Upper lobe of left lung (tissue), 6 donors: ENCODE measurements around the gene CRTC1. TPM values are rescaled to one million over a fixed set of nuclear protein-coding genes. Genes with fewer than 3 reads are reported as not detected.

Experiments
- ATAC-seq, 2 donors: fragments of 200-7000 bp; cut with Tn5 transposase; one replicate each; pipeline ENCODE4 v1.9.1; 2022; ENCODE audit warnings: mild to moderate bottlenecking in 2 of 2, moderate library complexity in 2 of 2; ENCODE audit not compliant: low FRiP score in 2 of 2
- DNase-seq, 2 donors: peaks; one replicate each; pipeline ENCODE4 v3.0.0-alpha.2; 2019 to 2020
- H3K27ac ChIP-seq, 4 donors: fragments of 200-600 bp; sonication (generic); one replicate each; pipeline ENCODE4 v1.5.1; 2016 to 2019
- H3K27me3 ChIP-seq, 4 donors: fragments of 200-600 bp; sonication (generic); one replicate each; pipeline ENCODE4 v1.5.1; 2017 to 2019
- H3K36me3 ChIP-seq, 4 donors: fragments of 200-600 bp; sonication (generic); one replicate each; pipeline ENCODE4 v1.5.1; 2016 to 2019
- H3K4me1 ChIP-seq, 4 donors: fragments of 200-600 bp; sonication (generic); one replicate each; pipeline ENCODE4 v1.5.1; 2018 to 2019
- H3K4me3 ChIP-seq, 4 donors: fragments of 200-600 bp; sonication (generic); one replicate each; pipeline ENCODE4 v1.5.1; 2017 to 2019; ENCODE audit warnings: mild to moderate bottlenecking in 2 of 4, moderate library complexity in 1 of 4
- H3K9me3 ChIP-seq, 4 donors: fragments of 200-600 bp; sonication (generic); one replicate each; pipeline ENCODE4 v1.5.1; 2018 to 2019
- CTCF ChIP-seq, 6 experiments: fragments of 450-650 bp in 4 of 6; fragments of 200-600 bp in 2 of 6; sonication (generic) in 2 of 6; IDR thresholded peaks; one replicate each; pipeline ENCODE4 v1.5.1; 2016 to 2019; ENCODE audit warnings: antibody characterized with exemption in 6 of 6
- EP300 ChIP-seq, 4 donors: sonication (generic); formaldehyde crosslinking; IDR thresholded peaks; one replicate each; pipeline ENCODE4 v1.5.1; 2017; ENCODE audit warnings: antibody characterized with exemption in 4 of 4, control low read depth in 2 of 4
- POLR2A ChIP-seq, 4 donors: fragments of 450-650 bp; IDR thresholded peaks; one replicate each; pipeline ENCODE4 v1.5.1; 2016 to 2017; ENCODE audit warnings: antibody characterized with exemption in 4 of 4, mild to moderate bottlenecking in 2 of 4
- POLR2AphosphoS5 ChIP-seq, 2 donors: sonication (generic); formaldehyde crosslinking; IDR thresholded peaks; one replicate each; pipeline ENCODE4 v1.5.1; 2017; ENCODE audit warnings: antibody characterized with exemption in 2 of 2
- WGBS, 2 donors: methylation state at CpG; one replicate each; pipeline ENCODE4 v1.1.5; 2017 to 2018; 5-methylcytosine and 5-hydroxymethylcytosine counted together
- total RNA-seq, 6 donors: library from RNA; depleted of rRNA in 4 of 6; stranded (reverse); fragments of >200 nt in 4 of 6; gene quantifications; one replicate each; pipeline versions ENCODE4 v1.1.0 to v1.2.1, GENCODE V29; 2016 to 2021
- donor health status: DM: no; HTN: no; CAD: no; lungs with moderate emphysema.
- donor health status: DM: no; HTN: yes; CAD: no; lungs with severe emphysema.

The CRTC1 gene
- total RNA-seq, 6 donors from 2014 or later: 5.9 to 27.2 (median 15.6) TPM

GRCh38 chr19:18737954-18738351 is 54.5 kb downstream of the CRTC1 start:
- no peak for TF ChIP-seq EP300 (IDR thresholded peaks at IDR 0.05)
- no peak for TF ChIP-seq POLR2AphosphoS5 (IDR thresholded peaks at IDR 0.05)
- no peak for TF ChIP-seq POLR2A (IDR thresholded peaks at IDR 0.05)
- TF ChIP-seq CTCF (IDR thresholded peaks at IDR 0.05): no peak
- H3K4me1 ChIP-seq: peaks cover 14 to 31% (median 28%) of the 10 kb centered on the region in 4 donors
- no peak overlapping the region for H3K27ac ChIP-seq
- H3K4me3 ChIP-seq: no peak overlapping the region
- no peak for ATAC-seq
- DNase-seq: peak in 1 of 2 donors; percentile 42
- no peaks in the 10 kb centered on the region for H3K27me3 ChIP-seq
- no peaks in the 10 kb centered on the region for H3K9me3 ChIP-seq
- H3K36me3 ChIP-seq: no peaks in the 10 kb centered on the region
- WGBS, 2 donors: 69 to 71% methylated on average over 1 of the region's 1 CpG

GRCh38 chr19:18738961-18739690 is 55.6 kb downstream of the CRTC1 start:
- TF ChIP-seq POLR2AphosphoS5 (IDR thresholded peaks at IDR 0.05): no peak
- no peak for TF ChIP-seq CTCF (IDR thresholded peaks at IDR 0.05)
- no peak for TF ChIP-seq EP300 (IDR thresholded peaks at IDR 0.05)
- TF ChIP-seq POLR2A (IDR thresholded peaks at IDR 0.05): no peak
- no peaks in the 10 kb centered on the region for H3K36me3 ChIP-seq
- H3K9me3 ChIP-seq: no peaks in the 10 kb centered on the region
- H3K27me3 ChIP-seq: no peaks in the 10 kb centered on the region
- DNase-seq: no peak
- no peak overlapping the region for H3K4me3 ChIP-seq
- WGBS, 2 donors: 95 to 98% methylated on average over 9 to 19 of the region's 20 CpGs
- H3K27ac ChIP-seq: no peak overlapping the region
- peaks cover 14 to 38% (median 33%) of the 10 kb centered on the region in 4 donors for H3K4me1 ChIP-seq
- ATAC-seq: no peak

- no peaks in the 10 kb centered on the region for H3K36me3 ChIP-seq
- H3K4me1 ChIP-seq: peaks cover 14 to 38% (median 33%) of the 10 kb centered on the region in 4 donors
- DNase-seq: peak; percentile 84 to 91
- WGBS, 2 donors: 45 to 51% methylated on average over 5 to 16 of the region's 27 CpGs
- TF ChIP-seq EP300 (IDR thresholded peaks at IDR 0.05) (peak in 1 of 4 donors; percentile 39), POLR2A (IDR thresholded peaks at IDR 0.05) (no peak), CTCF (IDR thresholded peaks at IDR 0.05) (peak in 2 of 6 experiments; percentile 8 to 24), POLR2AphosphoS5 (IDR thresholded peaks at IDR 0.05) (peak in 1 of 2 donors; percentile 19)
- peak; percentile 30 to 86 for ATAC-seq
- H3K27me3 ChIP-seq: no peaks in the 10 kb centered on the region
- H3K4me3 ChIP-seq: no peak overlapping the region
- no peaks in the 10 kb centered on the region for H3K9me3 ChIP-seq
- H3K27ac ChIP-seq: peak overlapping the region; percentile 39 to 73 (median 62)
These were observed 57.9 kb downstream of the CRTC1 start for GRCh38 chr19:18741124-18742121.

GRCh38 chr19:18742324-18742723 is 58.8 kb downstream of the CRTC1 start:
- no peak for ATAC-seq
- peak overlapping the region in 3 of 4 donors; percentile 58 to 73 (median 66) for H3K27ac ChIP-seq
- peaks cover 14 to 38% (median 33%) of the 10 kb centered on the region in 4 donors for H3K4me1 ChIP-seq

More at GRCh38 chr19:18742324-18742723, 58.8 kb downstream of the CRTC1 start:
- no peak for DNase-seq
- Histone ChIP-seq H3K36me3 (no peaks in the 10 kb centered on the region), H3K4me3 (no peak overlapping the region), H3K27me3 (no peaks in the 10 kb centered on the region), H3K9me3 (no peaks in the 10 kb centered on the region)
- WGBS, 2 donors: 79 to 97% methylated on average over 5 to 6 of the region's 14 CpGs
- TF ChIP-seq CTCF (IDR thresholded peaks at IDR 0.05) (no peak), EP300 (IDR thresholded peaks at IDR 0.05) (no peak), POLR2AphosphoS5 (IDR thresholded peaks at IDR 0.05) (no peak), POLR2A (IDR thresholded peaks at IDR 0.05) (no peak)
